Neural cell (in vitro differentiated cells): Measurements from ENCODE around the gene SPC24. TPM values are rescaled to one million over a fixed set of nuclear protein-coding genes. Genes with fewer than 3 reads are reported as not detected.

ENCODE experiments used
- H2AFZ ChIP-seq: fragments of 200-600, 300-800 bp; sonication (generic), shearing (Covaris generic); 2 replicates; pipeline ENCODE4 v1.6.0; 2014; ENCODE audit warnings: low read depth, mild to moderate bottlenecking, antibody characterized with exemption, low read length, moderate library complexity
- H3F3A ChIP-seq: fragments of 200-600 bp; shearing (Covaris generic); 2 replicates; pipeline ENCODE4 v1.6.1; 2016; ENCODE audit warnings: mild to moderate bottlenecking, moderate library complexity, mixed read lengths, antibody characterized with exemption, low read length; ENCODE audit not compliant: insufficient read depth, poor library complexity, severe bottlenecking
- H3K27ac ChIP-seq: fragments of 200-600, 300-800 bp; sonication (generic), shearing (Covaris generic); 2 replicates; pipeline ENCODE4 v1.5.1; 2014; ENCODE audit warnings: mild to moderate bottlenecking, low read length, moderate library complexity
- H3K27me3 ChIP-seq: fragments of 300-800, 200-600 bp; sonication (generic), shearing (Covaris generic); 2 replicates; pipeline ENCODE4 v1.6.0; 2014; ENCODE audit warnings: mild to moderate bottlenecking, low read depth, low read length, moderate library complexity; ENCODE audit not compliant: insufficient read depth
- H3K36me3 ChIP-seq: fragments of 300-800, 200-600 bp; sonication (generic), shearing (Covaris generic); 2 replicates; pipeline ENCODE4 v1.5.1; 2014; ENCODE audit warnings: mild to moderate bottlenecking, antibody characterized with exemption, low read length, moderate library complexity; ENCODE audit not compliant: insufficient read depth
- H3K4me2 ChIP-seq: fragments of 300-800, 200-600 bp; sonication (generic), shearing (Covaris generic); 2 replicates; pipeline ENCODE4 v1.6.0; 2014; ENCODE audit warnings: mild to moderate bottlenecking, low read length
- H3K4me3 ChIP-seq: fragments of 300-800, 200-600 bp; sonication (generic), shearing (Covaris generic); 2 replicates; pipeline ENCODE4 v1.5.1; 2014; ENCODE audit warnings: mild to moderate bottlenecking, low read length, moderate library complexity
- H3K79me2 ChIP-seq: fragments of 200-600 bp; shearing (Covaris generic); replicated peaks from 2 replicates; pipeline ENCODE4 v1.6.0; 2014; ENCODE audit warnings: mild to moderate bottlenecking, low read length, moderate library complexity; ENCODE audit not compliant: insufficient read depth
- H3K9ac ChIP-seq: fragments of 300-800, 200-600 bp; sonication (generic), shearing (Covaris generic); 2 replicates; pipeline ENCODE4 v1.6.1; 2016; ENCODE audit warnings: mild to moderate bottlenecking, low read length, mixed read lengths
- H3K9me2 ChIP-seq: fragments of 200-600 bp; shearing (Covaris generic); 2 replicates; pipeline ENCODE4 v1.6.1; 2016; ENCODE audit warnings: mild to moderate bottlenecking, low read length, mixed read lengths; ENCODE audit not compliant: insufficient read depth
- H3K9me3 ChIP-seq: fragments of 200-600, 300-800 bp; sonication (generic), shearing (Covaris generic); 2 replicates; pipeline ENCODE4 v1.6.1; 2016; ENCODE audit warnings: mild to moderate bottlenecking, mixed run types, low read length, moderate library complexity, mixed read lengths
- H4K20me1 ChIP-seq: fragments of 200-600 bp; shearing (Covaris generic); 2 replicates; pipeline ENCODE4 v1.6.1; 2016; ENCODE audit warnings: mild to moderate bottlenecking, mixed run types; ENCODE audit not compliant: insufficient read depth
- EP300 ChIP-seq: fragments of 450-650 bp; conservative IDR thresholded peaks from 2 replicates; pipeline ENCODE4 v1.6.1; 2014; ENCODE audit warnings: antibody characterized with exemption, mild to moderate bottlenecking, moderate library complexity; ENCODE audit not compliant: poor library complexity, severe bottlenecking
- EZH2 ChIP-seq: fragments of 200-600, 300-800 bp; shearing (Covaris generic), sonication (generic); IDR thresholded peaks from 2 replicates; pipeline ENCODE4 v1.6.1; 2014; ENCODE audit warnings: antibody characterized with exemption, low read length, borderline replicate concordance, mild to moderate bottlenecking; ENCODE audit not compliant: insufficient read depth, poor library complexity, severe bottlenecking
- MXI1 ChIP-seq: fragments of 450-650 bp; conservative IDR thresholded peaks from 2 replicates; pipeline ENCODE4 v1.6.1; 2014; ENCODE audit warnings: antibody characterized with exemption, mild to moderate bottlenecking; ENCODE audit not compliant: poor library complexity, severe bottlenecking
- POLR2AphosphoS5 ChIP-seq: IDR thresholded peaks from 2 replicates; pipeline ENCODE4 v1.6.1; 2012
- RAD21 ChIP-seq: fragments of 450-650 bp; conservative IDR thresholded peaks from 2 replicates; pipeline ENCODE4 v1.6.1; 2014; ENCODE audit warnings: antibody characterized with exemption, mild to moderate bottlenecking, moderate library complexity
- SMC3 ChIP-seq: fragments of 450-650 bp; conservative IDR thresholded peaks from 2 replicates; pipeline ENCODE4 v1.6.1; 2014; ENCODE audit warnings: antibody characterized with exemption, mild to moderate bottlenecking, moderate library complexity; ENCODE audit not compliant: poor library complexity
- TAF1 ChIP-seq: IDR thresholded peaks from 2 replicates; pipeline ENCODE4 v1.6.1; 2012; ENCODE audit warnings: low read depth
- polyA plus RNA-seq: library from polyadenylated mRNA; depleted of rRNA; stranded (reverse); fragments of >200 nt; gene quantifications from 2 replicates; pipeline ENCODE4 v1.2.3, GENCODE V29; 2014
- TF ChIP-seq, protein P1 (sequence below): fragments of 450-650 bp; IDR thresholded peaks from 2 replicates; pipeline ENCODE4 v1.5.1; 2014; ENCODE audit warnings: antibody characterized with exemption, mild to moderate bottlenecking, moderate library complexity; ENCODE audit not compliant: poor library complexity, severe bottlenecking
- TF ChIP-seq, protein P2 (sequence below): IDR thresholded peaks from 2 replicates; pipeline ENCODE4 v1.6.1; 2012; ENCODE audit warnings: borderline replicate concordance

Gene SPC24
- polyA plus RNA-seq, 1 donor from 2014 or later = 0.40 TPM

DNA sequence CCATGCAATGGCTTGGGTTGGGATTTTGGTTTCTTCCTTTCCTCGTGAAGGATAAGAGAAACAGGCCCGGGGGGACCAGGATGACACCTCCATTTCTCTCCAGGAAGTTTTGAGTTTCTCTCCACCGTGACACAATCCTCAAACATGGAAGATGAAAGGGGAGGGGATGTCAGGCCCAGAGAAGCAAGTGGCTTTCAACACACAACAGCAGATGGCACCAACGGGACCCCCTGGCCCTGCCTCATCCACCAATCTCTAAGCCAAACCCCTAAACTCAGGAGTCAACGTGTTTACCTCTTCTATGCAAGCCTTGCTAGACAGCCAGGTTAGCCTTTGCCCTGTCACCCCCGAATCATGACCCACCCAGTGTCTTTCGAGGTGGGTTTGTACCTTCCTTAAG is 24.1 kb downstream of the SPC24 start:
- Histone ChIP-seq H3K79me2 (no peaks in the 10 kb centered on the region), H3K27ac (no peak overlapping the region)

DNA sequence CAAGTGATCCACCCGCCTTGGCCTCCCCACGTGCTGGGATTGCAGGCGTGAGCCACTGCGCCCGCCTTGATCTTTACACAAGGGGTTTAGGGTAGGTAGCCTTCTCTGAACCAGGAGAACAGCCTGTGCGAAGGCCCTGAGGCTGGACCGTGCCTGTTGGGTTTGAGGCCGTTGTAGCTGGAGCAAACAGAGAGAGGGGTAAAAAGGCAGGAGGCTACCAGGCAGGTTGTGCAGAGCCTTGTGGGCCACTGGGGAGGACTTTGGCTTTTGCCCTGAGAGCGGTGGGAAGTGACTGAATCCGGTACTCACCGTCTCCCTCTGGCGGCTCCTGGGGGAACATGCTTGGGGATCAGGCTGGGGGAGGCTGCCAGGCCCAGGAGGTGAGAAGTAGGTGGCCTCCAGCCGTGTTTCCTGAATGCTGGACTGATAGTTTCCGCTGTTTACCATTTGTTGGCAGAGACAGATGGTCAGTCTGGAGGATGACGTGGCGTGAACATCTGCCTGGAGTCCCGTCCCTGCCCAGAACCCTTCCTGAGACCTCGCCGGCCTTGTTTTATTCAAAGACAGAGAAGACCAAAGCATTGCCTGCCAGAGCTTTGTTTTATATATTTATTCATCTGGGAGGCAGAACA is 24.6 kb downstream of the SPC24 start:
- no peaks in the 10 kb centered on the region for H4K20me1 ChIP-seq
- no peak overlapping the region for H3K4me2 ChIP-seq
- no peak overlapping the region for H3K27ac ChIP-seq
- H2AFZ ChIP-seq = no peak overlapping the region
- no peaks in the 10 kb centered on the region for H3K36me3 ChIP-seq
- H3K9me2 ChIP-seq = no peaks in the 10 kb centered on the region
- H3K79me2 ChIP-seq = no peaks in the 10 kb centered on the region
- no peak overlapping the region for H3K9ac ChIP-seq
- no peaks in the 10 kb centered on the region for H3F3A ChIP-seq
- H3K27me3 ChIP-seq = no peaks in the 10 kb centered on the region
- H3K4me3 ChIP-seq = no peak overlapping the region
- H3K9me3 ChIP-seq = no peaks in the 10 kb centered on the region
- TF ChIP-seq TAF1 (no peak), EP300 (no peak), POLR2AphosphoS5 (no peak), EZH2 (no peak), RAD21 (peak; percentile 41), SMC3 (peak; percentile 58), MXI1 (no peak)
- TF ChIP-seq, protein P1, sequence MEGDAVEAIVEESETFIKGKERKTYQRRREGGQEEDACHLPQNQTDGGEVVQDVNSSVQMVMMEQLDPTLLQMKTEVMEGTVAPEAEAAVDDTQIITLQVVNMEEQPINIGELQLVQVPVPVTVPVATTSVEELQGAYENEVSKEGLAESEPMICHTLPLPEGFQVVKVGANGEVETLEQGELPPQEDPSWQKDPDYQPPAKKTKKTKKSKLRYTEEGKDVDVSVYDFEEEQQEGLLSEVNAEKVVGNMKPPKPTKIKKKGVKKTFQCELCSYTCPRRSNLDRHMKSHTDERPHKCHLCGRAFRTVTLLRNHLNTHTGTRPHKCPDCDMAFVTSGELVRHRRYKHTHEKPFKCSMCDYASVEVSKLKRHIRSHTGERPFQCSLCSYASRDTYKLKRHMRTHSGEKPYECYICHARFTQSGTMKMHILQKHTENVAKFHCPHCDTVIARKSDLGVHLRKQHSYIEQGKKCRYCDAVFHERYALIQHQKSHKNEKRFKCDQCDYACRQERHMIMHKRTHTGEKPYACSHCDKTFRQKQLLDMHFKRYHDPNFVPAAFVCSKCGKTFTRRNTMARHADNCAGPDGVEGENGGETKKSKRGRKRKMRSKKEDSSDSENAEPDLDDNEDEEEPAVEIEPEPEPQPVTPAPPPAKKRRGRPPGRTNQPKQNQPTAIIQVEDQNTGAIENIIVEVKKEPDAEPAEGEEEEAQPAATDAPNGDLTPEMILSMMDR = peak; percentile 71
- TF ChIP-seq, protein P2, sequence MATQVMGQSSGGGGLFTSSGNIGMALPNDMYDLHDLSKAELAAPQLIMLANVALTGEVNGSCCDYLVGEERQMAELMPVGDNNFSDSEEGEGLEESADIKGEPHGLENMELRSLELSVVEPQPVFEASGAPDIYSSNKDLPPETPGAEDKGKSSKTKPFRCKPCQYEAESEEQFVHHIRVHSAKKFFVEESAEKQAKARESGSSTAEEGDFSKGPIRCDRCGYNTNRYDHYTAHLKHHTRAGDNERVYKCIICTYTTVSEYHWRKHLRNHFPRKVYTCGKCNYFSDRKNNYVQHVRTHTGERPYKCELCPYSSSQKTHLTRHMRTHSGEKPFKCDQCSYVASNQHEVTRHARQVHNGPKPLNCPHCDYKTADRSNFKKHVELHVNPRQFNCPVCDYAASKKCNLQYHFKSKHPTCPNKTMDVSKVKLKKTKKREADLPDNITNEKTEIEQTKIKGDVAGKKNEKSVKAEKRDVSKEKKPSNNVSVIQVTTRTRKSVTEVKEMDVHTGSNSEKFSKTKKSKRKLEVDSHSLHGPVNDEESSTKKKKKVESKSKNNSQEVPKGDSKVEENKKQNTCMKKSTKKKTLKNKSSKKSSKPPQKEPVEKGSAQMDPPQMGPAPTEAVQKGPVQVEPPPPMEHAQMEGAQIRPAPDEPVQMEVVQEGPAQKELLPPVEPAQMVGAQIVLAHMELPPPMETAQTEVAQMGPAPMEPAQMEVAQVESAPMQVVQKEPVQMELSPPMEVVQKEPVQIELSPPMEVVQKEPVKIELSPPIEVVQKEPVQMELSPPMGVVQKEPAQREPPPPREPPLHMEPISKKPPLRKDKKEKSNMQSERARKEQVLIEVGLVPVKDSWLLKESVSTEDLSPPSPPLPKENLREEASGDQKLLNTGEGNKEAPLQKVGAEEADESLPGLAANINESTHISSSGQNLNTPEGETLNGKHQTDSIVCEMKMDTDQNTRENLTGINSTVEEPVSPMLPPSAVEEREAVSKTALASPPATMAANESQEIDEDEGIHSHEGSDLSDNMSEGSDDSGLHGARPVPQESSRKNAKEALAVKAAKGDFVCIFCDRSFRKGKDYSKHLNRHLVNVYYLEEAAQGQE = no peak

More for the DNA sequence above, 24.1 kb downstream of the SPC24 start:
- Histone ChIP-seq H3F3A (no peaks in the 10 kb centered on the region), H3K36me3 (no peaks in the 10 kb centered on the region), H3K4me3 (no peak overlapping the region), H2AFZ (no peak overlapping the region), H3K9ac (no peak overlapping the region), H3K9me2 (no peaks in the 10 kb centered on the region), H4K20me1 (no peaks in the 10 kb centered on the region), H3K4me2 (no peak overlapping the region), H3K9me3 (no peaks in the 10 kb centered on the region), H3K27me3 (no peaks in the 10 kb centered on the region)
- TF ChIP-seq, protein P2 = no peak
- TF ChIP-seq, protein P1 = no peak
- TF ChIP-seq SMC3 = no peak
- no peak for TF ChIP-seq POLR2AphosphoS5
- TF ChIP-seq EZH2 = no peak
- no peak for TF ChIP-seq RAD21
- TF ChIP-seq TAF1 = no peak
- TF ChIP-seq EP300 = no peak
